Uterus (tissue), 4 donors: ENCODE results near the gene MAMDC4. TPM values are rescaled to one million over a fixed set of nuclear protein-coding genes. Genes with fewer than 3 reads are reported as not detected.
"Not testable (repeated sequence)": the region's sequence is repeated elsewhere in the genome, so short reads cannot be mapped to it uniquely, and the experiment has no call there.

Experiments
- DNase-seq, 2 donors: peaks; one replicate each; pipeline ENCODE4 v3.0.0-alpha.2; 2019 to 2020
- H3K27ac ChIP-seq, 2 donors: fragments of 200-600 bp; sonication (generic); 1 replicate in 1 of 2; 2 replicates in 1 of 2; pipeline ENCODE4 v1.5.1; 2016 to 2018
- H3K27me3 ChIP-seq, 2 donors: fragments of 200-600 bp; sonication (generic); one replicate each; pipeline ENCODE4 v1.5.1; 2018 to 2019; ENCODE audit warnings: control low read depth in 1 of 2
- H3K36me3 ChIP-seq, 2 donors: fragments of 200-600 bp; sonication (generic); one replicate each; pipeline ENCODE4 v1.5.1; 2019; ENCODE audit warnings: control low read depth in 1 of 2
- H3K4me1 ChIP-seq, 2 donors: fragments of 200-600 bp; sonication (generic); one replicate each; pipeline ENCODE4 v1.5.1; 2018 to 2019; ENCODE audit warnings: control low read depth in 1 of 2
- H3K4me3 ChIP-seq, 2 donors: fragments of 200-600 bp; sonication (generic); 1 replicate in 1 of 2; 2 replicates in 1 of 2; pipeline ENCODE4 v1.5.1; 2018 to 2019; ENCODE audit warnings: mild to moderate bottlenecking in 1 of 2
- H3K9me3 ChIP-seq, 2 donors: fragments of 200-600 bp; sonication (generic); one replicate each; pipeline ENCODE4 v1.5.1; 2019; ENCODE audit warnings: control low read depth in 1 of 2
- POLR2A ChIP-seq, 2 donors: fragments of 450-650 bp; IDR thresholded peaks; one replicate each; pipeline ENCODE4 v1.6.1; 2016; ENCODE audit warnings: antibody characterized with exemption in 2 of 2, mild to moderate bottlenecking in 1 of 2, moderate library complexity in 1 of 2
- intact Hi-C: fragments of 100-400 bp; cut with DNase I; formaldehyde crosslinking; loops from one replicate; pipeline ENCODE4 v1.15.1; 2023; ENCODE audit warnings: low total_unique reads
- total RNA-seq, 4 donors: library from RNA; depleted of rRNA in 3 of 4; stranded (reverse); fragments of >200 nt in 3 of 4; gene quantifications; one replicate each; pipeline versions ENCODE4 v1.1.0 to v1.2.4, GENCODE V29; 2014 to 2023
- TF ChIP-seq, protein P1 (sequence below), 4 experiments: fragments of 200-600 bp in 2 of 4; fragments of 450-650 bp in 2 of 4; sonication (generic) in 2 of 4; IDR thresholded peaks; one replicate each; pipeline ENCODE4 v1.5.1; 2016 to 2019; ENCODE audit warnings: antibody characterized with exemption in 4 of 4, mild to moderate bottlenecking in 2 of 4, moderate library complexity in 1 of 4
- donor health status: DM: yes; HTN: yes; CAD: no.

Gene MAMDC4
- total RNA-seq, 4 donors from 2014 or later, result 0.26 to 4.3 (median 4.2) TPM; not detected in 1

- H3K36me3 ChIP-seq, result no peaks in the 10 kb centered on the region
- no peaks in the 10 kb centered on the region for H3K9me3 ChIP-seq
- intact Hi-C loops, result no loop called here
- no peaks in the 10 kb centered on the region for H3K27me3 ChIP-seq
- H3K4me3 ChIP-seq, result no peak overlapping the region
- no peak overlapping the region for H3K27ac ChIP-seq
- no peaks in the 10 kb centered on the region for H3K4me1 ChIP-seq
- TF ChIP-seq, protein P1, sequence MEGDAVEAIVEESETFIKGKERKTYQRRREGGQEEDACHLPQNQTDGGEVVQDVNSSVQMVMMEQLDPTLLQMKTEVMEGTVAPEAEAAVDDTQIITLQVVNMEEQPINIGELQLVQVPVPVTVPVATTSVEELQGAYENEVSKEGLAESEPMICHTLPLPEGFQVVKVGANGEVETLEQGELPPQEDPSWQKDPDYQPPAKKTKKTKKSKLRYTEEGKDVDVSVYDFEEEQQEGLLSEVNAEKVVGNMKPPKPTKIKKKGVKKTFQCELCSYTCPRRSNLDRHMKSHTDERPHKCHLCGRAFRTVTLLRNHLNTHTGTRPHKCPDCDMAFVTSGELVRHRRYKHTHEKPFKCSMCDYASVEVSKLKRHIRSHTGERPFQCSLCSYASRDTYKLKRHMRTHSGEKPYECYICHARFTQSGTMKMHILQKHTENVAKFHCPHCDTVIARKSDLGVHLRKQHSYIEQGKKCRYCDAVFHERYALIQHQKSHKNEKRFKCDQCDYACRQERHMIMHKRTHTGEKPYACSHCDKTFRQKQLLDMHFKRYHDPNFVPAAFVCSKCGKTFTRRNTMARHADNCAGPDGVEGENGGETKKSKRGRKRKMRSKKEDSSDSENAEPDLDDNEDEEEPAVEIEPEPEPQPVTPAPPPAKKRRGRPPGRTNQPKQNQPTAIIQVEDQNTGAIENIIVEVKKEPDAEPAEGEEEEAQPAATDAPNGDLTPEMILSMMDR (IDR thresholded peaks at IDR 0.05), result no peak
- TF ChIP-seq POLR2A (IDR thresholded peaks at IDR 0.05), result no peak
- no peak for DNase-seq
These were observed 16.8 kb upstream of the MAMDC4 start for GRCh38 chr9:136835162-136835931.

DNA sequence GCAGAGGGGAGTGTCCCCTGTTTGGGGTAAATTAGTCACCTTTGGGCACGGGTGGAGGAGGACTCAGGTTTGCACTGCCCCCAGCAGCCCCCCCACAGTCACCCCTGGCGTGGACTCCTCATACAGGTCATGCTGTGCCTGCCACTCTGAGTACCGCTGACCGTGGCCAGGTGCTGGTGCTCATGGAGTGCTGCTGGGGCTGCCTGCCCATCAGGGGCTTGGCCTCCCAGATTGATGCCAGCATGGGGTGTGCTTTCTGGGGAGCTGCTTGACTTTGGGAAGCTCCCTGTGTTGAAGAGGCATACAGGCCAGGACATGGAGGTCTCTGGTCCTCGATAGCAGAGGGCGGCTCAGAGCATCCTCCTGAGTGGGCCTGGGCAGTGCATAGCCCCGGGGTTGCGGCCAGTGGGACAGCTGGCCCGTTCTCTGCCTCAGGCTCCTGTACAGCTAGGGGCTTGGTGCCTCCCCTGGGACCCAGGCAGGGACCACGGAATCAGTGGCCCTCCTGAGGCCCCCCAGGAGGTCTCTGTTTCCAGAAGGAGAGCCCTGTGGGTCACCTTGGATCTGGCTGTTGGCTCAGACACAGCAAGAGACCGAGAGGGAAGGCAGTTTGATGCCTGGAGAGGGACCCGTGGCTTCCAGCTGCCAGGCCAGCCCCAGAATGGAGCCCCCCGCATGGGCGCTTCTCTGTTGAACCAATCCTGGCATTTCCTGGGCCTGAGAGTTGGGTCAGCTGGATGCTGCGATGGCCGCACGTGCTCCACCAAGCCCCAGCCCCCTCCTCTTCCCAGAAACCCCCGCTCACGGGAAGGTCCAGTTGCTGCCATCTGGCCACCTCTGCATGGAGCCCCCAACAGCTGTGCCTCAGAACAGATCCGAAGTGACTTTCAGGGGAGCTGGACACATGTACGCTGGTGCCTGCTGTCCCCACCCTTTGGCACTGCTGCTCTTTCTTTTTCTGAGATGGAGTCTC, 15.9 kb upstream of the MAMDC4 start:
- Histone ChIP-seq H3K9me3 (no peaks in the 10 kb centered on the region), H3K36me3 (no peaks in the 10 kb centered on the region)
- no peak for DNase-seq

GRCh38 chr9:136837146-136837855, 14.8 kb upstream of the MAMDC4 start:
- peaks cover 0 to 5% of the 10 kb centered on the region in 2 donors for H3K4me1 ChIP-seq
- H3K36me3 ChIP-seq, result no peaks in the 10 kb centered on the region
- H3K9me3 ChIP-seq, result no peaks in the 10 kb centered on the region
- H3K4me3 ChIP-seq, result no peak overlapping the region
- TF ChIP-seq POLR2A (IDR thresholded peaks at IDR 0.05), result no peak
- TF ChIP-seq, protein P1 (IDR thresholded peaks at IDR 0.05), result no peak
- no peak overlapping the region for H3K27ac ChIP-seq
- intact Hi-C loops, result no loop called here
- no peaks in the 10 kb centered on the region for H3K27me3 ChIP-seq
- no peak for DNase-seq

More for the DNA sequence above, 15.9 kb upstream of the MAMDC4 start:
- H3K4me3 ChIP-seq, result no peak overlapping the region
- intact Hi-C loops, result no loop called here
- H3K27me3 ChIP-seq, result no peaks in the 10 kb centered on the region
- H3K27ac ChIP-seq, result no peak overlapping the region
- no peaks in the 10 kb centered on the region for H3K4me1 ChIP-seq
- TF ChIP-seq, protein P1 (IDR thresholded peaks at IDR 0.05), result no peak
- no peak for TF ChIP-seq POLR2A (IDR thresholded peaks at IDR 0.05)

DNA sequence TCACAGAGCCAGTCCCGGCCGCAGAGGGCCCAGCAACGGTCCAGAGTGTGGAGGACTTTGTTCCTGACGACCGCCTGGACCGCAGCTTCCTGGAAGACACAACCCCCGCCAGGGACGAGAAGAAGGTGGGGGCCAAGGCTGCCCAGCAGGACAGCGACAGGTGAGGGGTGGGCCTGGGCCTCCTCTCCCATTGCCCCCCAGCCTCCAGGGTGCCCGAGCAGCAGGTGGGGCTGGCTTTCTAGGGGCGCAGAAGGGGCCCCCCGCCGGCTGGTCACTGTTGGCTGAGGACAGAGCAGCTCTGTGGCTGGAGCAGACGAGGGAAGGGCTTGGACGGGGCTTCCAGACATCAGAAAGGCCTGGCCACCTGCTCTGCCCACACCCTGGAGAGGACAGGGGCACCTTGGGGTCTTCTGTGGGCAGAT, 14.3 kb upstream of the MAMDC4 start:
- H3K27ac ChIP-seq, H3K4me3 ChIP-seq, intact Hi-C loops, DNase-seq, H3K27me3 ChIP-seq, H3K36me3 ChIP-seq, H3K9me3 ChIP-seq: not testable (repeated sequence)
- peaks cover 0 to 10% of the 10 kb centered on the region in 2 donors for H3K4me1 ChIP-seq
